ENCODE measurements around the gene DCAF4.
"Not testable (repeated sequence)": the region's sequence is repeated elsewhere in the genome, so short reads cannot be mapped to it uniquely, and the experiment has no call there.

The DCAF4 gene

DNA sequence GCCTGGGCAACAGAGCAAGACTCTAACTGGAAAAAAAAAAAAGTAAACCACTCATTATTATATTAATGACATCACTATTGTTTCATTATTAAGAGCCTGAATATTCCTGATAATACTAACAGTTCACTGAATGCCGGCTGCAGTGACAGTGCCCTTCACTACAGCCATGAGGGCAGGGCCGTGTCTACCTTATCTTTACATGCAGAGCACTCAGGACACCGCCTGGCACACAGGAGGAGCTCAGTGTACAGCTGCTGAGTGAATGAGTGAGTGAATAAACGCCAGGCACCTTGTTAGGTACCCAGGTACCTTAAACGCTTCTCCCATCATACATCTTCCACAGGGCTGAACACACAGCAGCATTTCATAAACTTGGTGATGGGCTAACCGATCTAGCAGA is 77.4 kb downstream of the DCAF4 start:
- TF ChIP-seq, protein P1, sequence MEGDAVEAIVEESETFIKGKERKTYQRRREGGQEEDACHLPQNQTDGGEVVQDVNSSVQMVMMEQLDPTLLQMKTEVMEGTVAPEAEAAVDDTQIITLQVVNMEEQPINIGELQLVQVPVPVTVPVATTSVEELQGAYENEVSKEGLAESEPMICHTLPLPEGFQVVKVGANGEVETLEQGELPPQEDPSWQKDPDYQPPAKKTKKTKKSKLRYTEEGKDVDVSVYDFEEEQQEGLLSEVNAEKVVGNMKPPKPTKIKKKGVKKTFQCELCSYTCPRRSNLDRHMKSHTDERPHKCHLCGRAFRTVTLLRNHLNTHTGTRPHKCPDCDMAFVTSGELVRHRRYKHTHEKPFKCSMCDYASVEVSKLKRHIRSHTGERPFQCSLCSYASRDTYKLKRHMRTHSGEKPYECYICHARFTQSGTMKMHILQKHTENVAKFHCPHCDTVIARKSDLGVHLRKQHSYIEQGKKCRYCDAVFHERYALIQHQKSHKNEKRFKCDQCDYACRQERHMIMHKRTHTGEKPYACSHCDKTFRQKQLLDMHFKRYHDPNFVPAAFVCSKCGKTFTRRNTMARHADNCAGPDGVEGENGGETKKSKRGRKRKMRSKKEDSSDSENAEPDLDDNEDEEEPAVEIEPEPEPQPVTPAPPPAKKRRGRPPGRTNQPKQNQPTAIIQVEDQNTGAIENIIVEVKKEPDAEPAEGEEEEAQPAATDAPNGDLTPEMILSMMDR (IDR thresholded peaks at IDR 0.05; ENCODE audit: low read depth, low read length), result no peak
- DNase-seq (ENCODE audit: extremely low read depth, low read depth), result no peak

DNA sequence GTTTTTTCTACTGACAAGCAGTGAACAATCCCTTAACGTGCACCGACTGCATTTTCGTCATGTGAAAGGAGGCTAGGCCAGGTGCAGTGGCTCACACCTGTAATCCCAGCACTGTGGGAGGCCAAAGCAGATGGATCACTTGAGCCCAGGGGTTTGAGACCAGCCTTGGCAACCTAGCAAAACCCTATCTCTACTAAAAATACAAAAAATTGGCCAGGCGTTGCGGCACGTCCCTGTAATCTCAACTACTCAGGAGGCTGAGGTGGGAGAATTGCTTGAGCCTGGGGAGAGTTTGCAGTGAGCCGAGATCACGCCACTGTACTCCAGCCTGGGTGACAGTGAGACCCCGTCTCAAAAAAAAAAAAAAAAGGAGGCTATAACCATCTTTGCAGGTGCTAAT is 78.4 kb downstream of the DCAF4 start:
- not testable (repeated sequence) for DNase-seq (ENCODE audit: extremely low read depth, low read depth)

GRCh38 chr14:73007835-73008234 is 81.6 kb downstream of the DCAF4 start:
- no peak for DNase-seq (ENCODE audit: extremely low read depth, low read depth)
- TF ChIP-seq, protein P1 (IDR thresholded peaks at IDR 0.05; ENCODE audit: low read depth, low read length), result no peak

DNA sequence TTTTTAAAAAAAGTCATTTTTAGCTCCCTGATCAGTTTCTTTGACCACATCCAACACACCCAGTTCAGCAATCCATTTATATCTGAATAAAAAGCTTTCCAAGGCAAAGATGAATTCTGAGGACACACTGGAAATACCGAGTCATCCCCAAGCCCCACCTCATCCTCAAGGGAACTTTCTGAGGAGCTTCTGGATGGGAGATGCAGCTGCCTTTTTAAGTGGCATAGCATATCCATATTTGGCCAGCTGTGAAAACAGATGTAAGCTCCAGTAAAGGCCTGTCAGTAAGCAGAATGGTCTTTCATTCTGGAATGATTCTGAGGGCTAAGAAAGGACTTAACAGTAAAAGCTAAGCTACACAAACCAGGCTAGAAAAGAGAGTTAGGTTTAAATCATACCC is 82.2 kb downstream of the DCAF4 start:
- DNase-seq (ENCODE audit: extremely low read depth, low read depth), result no peak
- TF ChIP-seq, protein P1 (IDR thresholded peaks at IDR 0.05; ENCODE audit: low read depth, low read length), result no peak
